OCI-M2 (cell line): ENCODE data around the gene DHX34.
A peak's percentile ranks its signal among the peaks of the same experiment; 100 is the strongest.

Experiments used
- DNase-seq: peaks from one replicate; lab custom pipeline; 2025; ENCODE audit not compliant: unreplicated experiment; lab: John Stamatoyannopoulos, UW

The DHX34 gene

GRCh38 chr19:47417107-47417745 lies 68.1 kb downstream of the DHX34 start:
- DNase-seq, result no peak

- DNase-seq, result no peak
Observed at GRCh38 chr19:47417746-47418691, 68.9 kb downstream of the DHX34 start.

GRCh38 chr19:47418692-47419029 lies 69.5 kb downstream of the DHX34 start:
- no peak for DNase-seq

GRCh38 chr19:47419030-47419783 lies 70.1 kb downstream of the DHX34 start, which contains the start of gene MEIS3:
MEIS3 (minus strand) TSS chr19:47419527; CDS start chr19:47419081, 446 bp downstream.
- no peak for DNase-seq

GRCh38 chr19:47419789-47420188 lies 70.7 kb downstream of the DHX34 start:
- DNase-seq, result no peak

- no peak for DNase-seq
Observed at GRCh38 chr19:47421244-47421786, 72.2 kb downstream of the DHX34 start.

GRCh38 chr19:47421844-47422395 lies 72.8 kb downstream of the DHX34 start:
- no peak for DNase-seq

GRCh38 chr19:47422417-47423163 lies 73.5 kb downstream of the DHX34 start:
- DNase-seq, result no peak

- no peak for DNase-seq
Observed at GRCh38 chr19:47423203-47423882, 74.2 kb downstream of the DHX34 start.

- peak; percentile 49 for DNase-seq
Observed at GRCh38 chr19:47427241-47428176, 78.4 kb downstream of the DHX34 start.

- DNase-seq, result peak; percentile 94
Observed at GRCh38 chr19:47428177-47428894, 79.2 kb downstream of the DHX34 start.

GRCh38 chr19:47429140-47429793 lies 80.2 kb downstream of the DHX34 start:
- DNase-seq, result no peak

GRCh38 chr19:47430041-47430802 lies 81.1 kb downstream of the DHX34 start:
- DNase-seq, result no peak

GRCh38 chr19:47432091-47432490 lies 83.0 kb downstream of the DHX34 start:
- DNase-seq, result no peak
